Heart left ventricle (tissue), 16 donors: ENCODE results near the gene NLK. TPM values are rescaled to one million over a fixed set of nuclear protein-coding genes. Genes with fewer than 3 reads are reported as not detected.
"Not testable (repeated sequence)": the region's sequence is repeated elsewhere in the genome, so short reads cannot be mapped to it uniquely, and the experiment has no call there.

Experiments used
- ATAC-seq, 4 donors: fragments of 200-7000 bp; cut with Tn5 transposase; one replicate each; pipeline ENCODE4 v1.9.1; 2020 to 2022; ENCODE audit warnings: moderate library complexity in 4 of 4, mild to moderate bottlenecking in 3 of 4, moderate number of reproducible peaks in 1 of 4
- DNase-seq, 5 donors: peaks; one replicate each; pipeline ENCODE4 v3.0.0-alpha.2; 2020
- H3K27ac ChIP-seq, 12 donors: fragments of 200-600 bp; sonication (generic) in 4 of 12; one replicate each; pipeline versions ENCODE4 v1.5.0 to v1.8.0; 2016 to 2022; ENCODE audit warnings: mild to moderate bottlenecking in 2 of 12
- H3K27me3 ChIP-seq, 9 donors: fragments of 200-600 bp; sonication (generic) in 2 of 9; one replicate each; pipeline versions ENCODE4 v1.5.1 to v1.8.0; 2016 to 2022; ENCODE audit warnings: mild to moderate bottlenecking in 3 of 9
- H3K36me3 ChIP-seq, 9 donors: fragments of 200-600 bp; sonication (generic) in 2 of 9; one replicate each; pipeline versions ENCODE4 v1.5.0 to v1.8.0; 2018 to 2022; ENCODE audit warnings: mild to moderate bottlenecking in 2 of 9
- H3K4me1 ChIP-seq, 12 donors: fragments of 200-600 bp; sonication (generic) in 4 of 12; one replicate each; pipeline versions ENCODE4 v1.5.0 to v1.8.0; 2016 to 2022; ENCODE audit warnings: mild to moderate bottlenecking in 3 of 12
- H3K4me3 ChIP-seq, 12 donors: fragments of 200-600 bp; sonication (generic) in 4 of 12; one replicate each; pipeline versions ENCODE4 v1.5.0 to v1.8.0; 2017 to 2022; ENCODE audit warnings: mild to moderate bottlenecking in 9 of 12, moderate library complexity in 4 of 12
- H3K9me3 ChIP-seq, 12 donors: fragments of 200-600 bp; sonication (generic) in 4 of 12; one replicate each; pipeline versions ENCODE4 v1.5.0 to v1.8.0; 2016 to 2022; ENCODE audit warnings: mild to moderate bottlenecking in 1 of 12
- POLR2A ChIP-seq, 2 donors: fragments of 450-650 bp; IDR thresholded peaks; one replicate each; pipeline ENCODE4 v1.6.1; 2017; ENCODE audit warnings: antibody characterized with exemption in 2 of 2, mild to moderate bottlenecking in 2 of 2, moderate library complexity in 2 of 2
- WGBS, 4 donors: extraction: QIAGEN DNeasy Blood & Tissue Kit in 2 of 4; methylation state at CpG; one replicate each; pipeline versions ENCODE4 v1.1.5 to v1.1.7; 2013 to 2018; 5-methylcytosine and 5-hydroxymethylcytosine counted together
- intact Hi-C, 10 donors: fragments of 100-400 bp; cut with DNase I; formaldehyde crosslinking; loops; one replicate each; pipeline versions ENCODE4 v1.11.1 to v1.14.2; 2022
- polyA plus RNA-seq, 2 donors: library from polyadenylated mRNA; stranded (reverse); fragments of 200-250 nt; gene quantifications; one replicate each; pipeline ENCODE4 v1.2.3, GENCODE V29; 2013
- total RNA-seq, 9 donors: library from RNA; depleted of rRNA in 2 of 9; stranded (reverse); fragments of >200 nt in 2 of 9; fragmentation: NEBNext Ultra II Directional in 3 of 9; extraction: Animal tissue kit (Norgen Biotek cat#: 25700) in 3 of 9; gene quantifications; one replicate each; pipeline versions ENCODE4 v1.1.0 to v1.2.4, GENCODE V29; 2016 to 2023
- TF ChIP-seq, protein P1 (sequence below), 12 donors: fragments of 200-600 bp; sonication (generic) in 4 of 12; IDR thresholded peaks; one replicate each; pipeline versions ENCODE4 v1.5.0 to v1.8.0; 2018 to 2022; ENCODE audit warnings: antibody characterized with exemption in 12 of 12, mild to moderate bottlenecking in 5 of 12
- donor health status: ischemic (EF 13 %, LVEDD 7.1; RV severe dilation, severe dysfunction).
- donor health status: healthy with polysubstance abuse.
- donor health status: DM: no; HTN: yes; CAD: no.
- donor health status: DM: no; HTN: no; CAD: no.
- donor health status: ischemic (EF 25% LVEDD 6.9; RV normal size, moderate dysfunction).
- donor health status: ischemic (EF 25% LVEDD 5.7; RV mildly dilated, moderate dysfunction).
- donor health status: healthy.
- donor health status: DM: yes; HTN: yes; CAD: no.
- donor health status: ischemic (EF 35%, LVEDD 5.7; RV mildly dilated, moderate dysfunction).
- donor health status: nonischemic (EF 11% LVEDD 7.7; RV severe dilation, severe dysfunction).
- donor health status: DM: yes; HTN: yes; CAD: no.
- donor health status: PGD.
- donor health status: ischemic (EF 29% LVEDD 5.4; RV normal size, mild dysfunction).
- donor health status: nonischemic (EF 23%, LVEDD 6.1; RV moderate dilation, normal function).

Gene NLK
- total and polyA plus RNA-seq, 11 donors, result 8.1 to 29.1 (median 20.0) TPM

DNA sequence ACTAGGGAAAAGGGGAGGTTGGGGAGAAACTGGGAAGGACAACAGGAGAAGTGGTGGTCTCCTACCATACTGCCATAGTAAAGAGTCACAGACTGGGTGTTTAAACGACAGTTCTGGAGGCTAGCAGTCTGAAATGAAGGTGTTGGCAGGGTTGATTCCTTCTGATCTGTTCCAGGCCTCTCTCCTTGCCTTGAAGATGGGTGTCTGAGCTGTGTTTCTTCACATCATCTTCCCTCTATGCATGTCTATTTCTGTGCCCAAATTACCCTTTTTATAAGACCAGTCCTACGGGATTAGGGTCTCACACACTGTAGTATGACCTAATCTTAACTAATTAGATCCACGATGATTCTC is 196.8 kb downstream of the NLK start:
- no peak for DNase-seq
- Histone ChIP-seq H3K27ac (no peak overlapping the region), H3K4me3 (no peak overlapping the region), H3K36me3 (no peaks in the 10 kb centered on the region), H3K27me3 (no peaks in the 10 kb centered on the region), H3K4me1 (peaks cover 0 to 2% (median 0%) of the 10 kb centered on the region in 12 donors), H3K9me3 (no peaks in the 10 kb centered on the region)
- WGBS, 4 donors, result 67 to 74% (median 70%) methylated on average over 3 of the region's 3 CpGs
- no peak for ATAC-seq
- intact Hi-C loops, result no loop called here
- TF ChIP-seq, protein P1, sequence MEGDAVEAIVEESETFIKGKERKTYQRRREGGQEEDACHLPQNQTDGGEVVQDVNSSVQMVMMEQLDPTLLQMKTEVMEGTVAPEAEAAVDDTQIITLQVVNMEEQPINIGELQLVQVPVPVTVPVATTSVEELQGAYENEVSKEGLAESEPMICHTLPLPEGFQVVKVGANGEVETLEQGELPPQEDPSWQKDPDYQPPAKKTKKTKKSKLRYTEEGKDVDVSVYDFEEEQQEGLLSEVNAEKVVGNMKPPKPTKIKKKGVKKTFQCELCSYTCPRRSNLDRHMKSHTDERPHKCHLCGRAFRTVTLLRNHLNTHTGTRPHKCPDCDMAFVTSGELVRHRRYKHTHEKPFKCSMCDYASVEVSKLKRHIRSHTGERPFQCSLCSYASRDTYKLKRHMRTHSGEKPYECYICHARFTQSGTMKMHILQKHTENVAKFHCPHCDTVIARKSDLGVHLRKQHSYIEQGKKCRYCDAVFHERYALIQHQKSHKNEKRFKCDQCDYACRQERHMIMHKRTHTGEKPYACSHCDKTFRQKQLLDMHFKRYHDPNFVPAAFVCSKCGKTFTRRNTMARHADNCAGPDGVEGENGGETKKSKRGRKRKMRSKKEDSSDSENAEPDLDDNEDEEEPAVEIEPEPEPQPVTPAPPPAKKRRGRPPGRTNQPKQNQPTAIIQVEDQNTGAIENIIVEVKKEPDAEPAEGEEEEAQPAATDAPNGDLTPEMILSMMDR (IDR thresholded peaks at IDR 0.05), result no peak
- no peak for TF ChIP-seq POLR2A (IDR thresholded peaks at IDR 0.05)

DNA sequence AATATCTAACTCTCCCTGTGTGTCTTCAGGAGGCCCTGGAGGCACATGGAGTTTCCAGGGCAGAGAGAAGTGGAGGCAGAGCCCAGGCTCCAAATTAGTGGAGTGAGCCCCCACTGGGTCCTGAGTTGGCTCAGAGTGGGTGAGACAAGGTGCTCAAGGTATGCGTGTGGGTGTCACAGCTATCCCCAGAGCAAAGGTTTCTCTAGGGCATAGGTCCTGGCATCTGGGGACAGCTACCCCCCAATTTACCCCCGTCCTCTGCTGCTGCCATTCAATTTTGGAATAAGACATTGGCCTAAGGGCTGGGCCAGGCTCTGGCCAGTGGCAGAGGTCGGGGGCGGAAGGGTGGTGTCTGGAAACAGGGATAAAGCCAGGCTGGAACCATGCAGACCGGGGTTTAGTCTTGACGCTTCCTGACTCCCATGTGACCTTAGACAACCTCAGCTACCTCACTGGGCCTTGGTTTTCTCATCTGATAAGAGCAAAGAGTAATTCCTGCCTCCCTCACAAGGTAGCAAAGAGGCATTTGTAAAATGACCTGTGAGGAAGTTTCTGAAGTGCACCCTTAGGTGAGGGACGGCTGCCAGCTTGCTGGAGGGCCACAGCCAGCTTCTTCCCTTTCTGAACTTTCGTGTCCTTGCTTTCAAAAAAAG is 198.3 kb downstream of the NLK start:
- H3K36me3 ChIP-seq, result no peaks in the 10 kb centered on the region
- DNase-seq (no peak), ATAC-seq (no peak)
- H3K27me3 ChIP-seq, result no peaks in the 10 kb centered on the region
- H3K4me3 ChIP-seq, result no peak overlapping the region
- intact Hi-C loops, result loop anchor here in 2 of 10 donors (10.0 kb wide), 2 partner anchors 346 to 436 kb away; partner anchors contain the start of genes LYRM9 (in 1 of the 2) and NOS2 (in 1 of the 2)
- TF ChIP-seq POLR2A (IDR thresholded peaks at IDR 0.05), result no peak
- TF ChIP-seq, protein P1 (IDR thresholded peaks at IDR 0.05), result no peak
- 65 to 84% (median 74%) methylated on average over 8 of the region's 8 CpGs for WGBS, 4 donors
- peaks cover 0 to 2% (median 0%) of the 10 kb centered on the region in 12 donors for H3K4me1 ChIP-seq
- no peaks in the 10 kb centered on the region for H3K9me3 ChIP-seq
- H3K27ac ChIP-seq, result no peak overlapping the region

DNA sequence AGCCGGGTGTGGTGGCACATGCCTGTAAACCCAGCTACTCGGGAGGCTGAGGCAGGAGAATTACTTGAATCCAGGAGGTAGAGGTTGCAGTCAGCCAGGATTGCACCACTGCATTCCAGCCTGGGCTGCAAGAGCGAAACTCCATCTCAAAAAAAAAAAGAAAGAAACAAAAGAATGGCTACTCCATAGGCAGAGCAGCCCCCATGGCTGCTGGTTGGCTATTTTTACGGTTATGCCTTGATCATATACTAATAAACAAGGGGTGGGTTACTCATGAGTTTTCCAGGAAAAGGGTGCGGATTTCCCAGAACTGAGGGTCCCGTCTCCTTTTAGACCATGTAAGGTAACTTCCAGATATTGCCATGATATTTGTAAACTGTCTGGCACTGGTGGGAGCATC is 200.3 kb downstream of the NLK start:
- TF ChIP-seq POLR2A (IDR thresholded peaks at IDR 0.05), result no peak
- TF ChIP-seq, protein P1 (IDR thresholded peaks at IDR 0.05), result no peak
- intact Hi-C loops, result loop anchor here in 2 of 10 donors (10.0 kb wide), 2 partner anchors 348 to 438 kb away; partner anchors contain the start of genes LYRM9 (in 1 of the 2) and NOS2 (in 1 of the 2)

DNA sequence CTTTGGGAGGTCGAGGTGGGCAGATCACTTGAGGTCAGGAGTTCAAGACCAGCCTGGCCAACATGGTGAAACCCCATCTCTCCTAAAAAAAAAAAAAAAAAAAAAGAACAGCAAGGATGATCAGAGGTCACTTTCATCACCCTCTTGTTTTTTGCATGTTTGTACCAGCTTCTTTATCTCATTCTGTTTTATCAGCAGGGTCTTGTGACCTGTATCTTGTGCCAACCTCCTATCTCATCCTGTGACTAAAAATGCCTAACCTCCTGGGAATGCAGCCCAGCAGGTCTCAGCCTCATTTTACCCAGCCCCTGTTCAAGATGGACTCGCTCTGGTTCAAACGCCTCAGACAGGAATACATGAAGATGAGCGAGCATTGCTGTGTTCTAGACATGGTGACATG is 200.8 kb downstream of the NLK start:
- not testable (repeated sequence) for H3K4me3 ChIP-seq, H3K27me3 ChIP-seq, H3K36me3 ChIP-seq, DNase-seq, H3K9me3 ChIP-seq, H3K4me1 ChIP-seq, H3K27ac ChIP-seq, ATAC-seq
- WGBS, 4 donors, result 78 to 84% (median 80%) methylated on average over 4 of the region's 4 CpGs
- intact Hi-C loops, result loop anchor here in 2 of 10 donors (10.0 kb wide), 2 partner anchors 348 to 438 kb away; partner anchors contain the start of genes LYRM9 (in 1 of the 2) and NOS2 (in 1 of the 2)

More for the DNA sequence above, 200.3 kb downstream of the NLK start:
- Histone ChIP-seq H3K9me3 (no peaks in the 10 kb centered on the region), H3K4me3 (no peak overlapping the region), H3K4me1 (no peaks in the 10 kb centered on the region), H3K36me3 (no peaks in the 10 kb centered on the region), H3K27ac (no peak overlapping the region), H3K27me3 (no peaks in the 10 kb centered on the region)
- ATAC-seq, result no peak
- WGBS, 4 donors, result 89 to 95% (median 90%) methylated on average over 6 of the region's 6 CpGs
- no peak for DNase-seq
